Amniotic stem cell (primary cell): Measurements from ENCODE around the gene DNAH9.
A peak's percentile ranks its signal among the peaks of the same experiment; 100 is the strongest.

Source experiments
- DNase-seq: peaks from one replicate; lab custom pipeline; 2025; lab: John Stamatoyannopoulos, UW

The DNAH9 gene

DNA sequence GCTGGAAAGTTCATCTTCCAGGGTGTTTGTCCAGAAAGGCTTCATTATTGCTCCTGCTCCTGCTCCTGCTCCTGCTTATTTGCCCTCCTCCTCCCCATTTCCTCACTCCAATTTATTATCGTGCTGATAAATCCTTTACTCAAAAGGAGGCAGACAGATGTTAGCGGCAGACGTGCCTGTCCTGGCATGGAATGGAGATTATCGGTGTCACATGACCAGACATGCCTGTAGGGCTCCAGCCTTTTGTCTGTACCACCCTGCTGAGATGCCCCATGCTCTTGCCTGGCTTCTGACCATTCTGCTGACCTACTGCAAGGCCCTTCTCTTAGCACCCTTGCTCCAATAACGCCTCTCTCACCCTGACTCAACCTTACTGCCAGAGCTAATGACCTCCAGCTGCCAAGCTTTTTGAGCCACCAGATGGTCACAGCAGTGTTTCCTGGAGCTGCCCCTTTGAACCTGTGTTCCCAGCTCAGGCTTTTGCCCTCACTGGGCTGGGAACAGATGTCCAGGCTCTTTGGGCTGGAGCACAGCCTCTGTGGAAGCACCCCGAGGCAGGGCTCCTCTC lies 12.8 kb downstream of the DNAH9 start:
- DNase-seq, result no peak

DNA sequence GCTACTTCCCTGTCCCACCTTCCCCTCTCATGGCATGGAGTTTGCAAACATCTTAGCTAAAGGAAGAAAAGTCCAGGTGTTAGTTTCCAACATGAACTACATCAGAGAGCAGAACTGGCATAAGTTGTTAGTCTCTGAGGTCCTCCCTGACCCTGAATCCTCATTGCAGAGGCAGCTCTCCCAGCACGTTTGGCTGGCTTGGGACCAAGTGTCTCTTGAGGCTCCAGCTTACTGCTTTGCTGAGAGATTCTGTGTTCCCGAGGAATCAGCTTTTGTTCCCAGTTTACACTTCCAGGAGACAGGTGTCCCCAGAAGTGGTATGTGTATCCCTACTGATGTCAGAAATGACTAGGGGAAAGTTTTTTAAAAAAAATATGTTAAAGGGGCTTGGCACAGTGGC lies 14.7 kb downstream of the DNAH9 start:
- DNase-seq, result no peak

DNA sequence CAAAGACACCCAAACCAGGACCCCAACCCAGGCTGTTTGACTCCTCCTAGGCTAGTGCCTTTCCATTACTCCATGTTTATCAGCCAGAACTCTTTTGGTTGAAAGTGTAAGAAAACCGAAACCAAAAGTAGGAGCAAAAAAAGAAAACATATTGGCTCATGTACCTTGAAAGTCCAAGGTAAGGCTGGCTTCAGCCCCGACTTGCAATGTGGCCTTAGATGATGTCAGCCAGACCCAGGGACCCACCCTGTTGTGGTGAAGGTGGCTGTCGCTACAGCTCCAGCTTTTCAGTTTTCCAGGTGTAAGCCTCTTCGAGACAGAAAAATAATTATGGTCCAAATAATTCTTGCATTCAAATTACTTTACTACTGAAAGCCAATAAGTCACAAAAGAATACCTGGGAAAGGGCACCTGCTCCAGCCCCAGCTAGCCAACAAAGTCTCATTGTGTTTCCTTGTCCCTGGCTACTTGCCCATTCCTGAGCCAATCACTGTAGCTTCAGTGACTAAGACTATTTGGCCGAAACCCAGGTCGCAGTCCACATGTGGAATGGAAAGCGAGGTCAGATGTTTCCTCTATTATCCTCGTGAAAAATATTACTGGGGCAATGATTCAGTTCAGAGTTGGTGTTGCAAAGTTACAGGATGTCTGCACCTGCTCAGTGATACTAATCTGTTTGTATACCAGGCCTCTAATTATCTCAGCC lies 20.7 kb downstream of the DNAH9 start:
- DNase-seq, result no peak

DNA sequence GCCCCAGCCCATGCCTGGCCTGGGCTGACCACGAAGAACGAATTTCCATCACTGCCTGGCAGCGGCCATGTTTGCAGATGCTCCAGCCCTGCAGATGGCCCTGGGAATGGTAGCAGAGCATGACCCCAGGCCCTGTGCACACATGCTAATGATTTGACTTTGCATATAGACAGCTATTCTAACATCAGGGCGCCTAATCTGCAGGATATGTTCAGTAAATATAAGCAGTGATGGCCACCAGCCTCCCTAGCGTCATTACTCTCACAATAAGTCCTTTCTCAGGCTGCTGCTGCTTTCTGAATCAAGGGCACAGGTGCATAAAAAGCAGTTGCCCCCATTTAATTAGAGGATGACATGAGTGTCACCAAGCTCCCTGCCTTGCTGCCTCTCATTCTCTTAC lies 24.2 kb downstream of the DNAH9 start:
- no peak for DNase-seq

DNA sequence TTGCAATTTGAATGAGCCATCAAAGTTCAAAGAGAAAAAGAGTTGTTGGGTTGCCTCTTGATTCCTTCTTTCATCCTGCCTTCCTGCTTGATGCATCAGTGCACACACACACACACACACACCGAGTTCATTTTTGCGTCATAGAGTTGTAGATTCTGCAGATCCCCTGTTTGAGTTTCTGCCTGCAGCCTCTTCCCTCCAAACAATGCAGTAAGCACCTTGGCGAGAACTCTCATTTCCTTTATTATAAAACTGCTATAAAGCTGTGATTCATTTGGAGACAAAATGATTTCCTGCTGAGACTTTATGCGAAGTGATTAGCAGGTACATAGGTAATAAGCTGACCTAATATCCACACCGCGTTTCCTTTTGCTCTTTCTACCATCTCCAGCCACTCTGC lies 26.7 kb downstream of the DNAH9 start:
- no peak for DNase-seq

DNA sequence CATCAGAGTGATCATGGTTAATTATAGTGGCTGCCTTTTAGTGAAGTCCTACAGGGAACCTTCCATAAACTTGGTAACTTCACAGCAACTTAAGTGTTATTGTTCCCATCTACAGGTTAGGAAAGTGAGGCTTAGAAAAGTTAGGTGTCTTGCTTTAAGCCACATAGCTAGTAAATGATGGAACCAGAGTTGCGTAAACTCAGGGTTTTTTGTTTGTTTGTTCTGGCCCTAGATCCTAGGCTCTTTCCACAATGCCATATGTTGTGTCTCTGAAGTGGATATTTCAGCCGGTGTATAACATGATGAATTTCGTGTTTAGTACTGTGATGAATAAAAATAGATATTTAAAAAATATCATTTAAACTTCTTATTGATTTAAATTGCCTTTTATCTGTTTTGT lies 27.6 kb downstream of the DNAH9 start:
- DNase-seq, result no peak

DNA sequence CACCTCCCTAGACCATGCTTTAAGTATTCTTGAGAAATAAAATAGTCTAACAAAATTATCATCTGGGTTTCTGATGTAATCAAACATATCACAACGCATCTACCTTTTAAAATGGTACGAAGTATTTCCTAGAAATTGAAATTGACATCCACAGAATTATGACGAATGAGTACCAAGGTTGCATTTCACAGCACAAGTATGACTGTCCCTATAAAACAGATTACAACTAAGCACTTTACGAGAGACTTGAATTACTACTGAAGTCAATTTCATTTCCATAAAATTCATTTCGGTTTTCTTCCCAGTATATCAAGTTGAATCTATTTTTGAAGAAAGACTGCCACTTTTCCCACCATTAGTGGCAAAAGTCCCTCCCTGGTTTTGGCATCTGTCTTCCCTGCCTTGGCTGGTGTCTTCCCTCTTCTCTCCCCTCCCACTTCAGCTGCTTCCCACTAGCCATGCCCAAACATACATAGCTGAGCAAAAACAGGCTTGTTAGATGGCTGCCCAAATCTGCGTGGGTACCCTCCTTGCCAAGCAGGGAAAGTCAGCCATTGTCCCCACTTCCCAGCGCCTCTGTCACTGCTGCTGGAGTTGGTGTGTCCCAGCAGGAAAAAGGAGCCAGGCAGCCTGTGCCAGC lies 29.2 kb downstream of the DNAH9 start:
- DNase-seq, result no peak

DNA sequence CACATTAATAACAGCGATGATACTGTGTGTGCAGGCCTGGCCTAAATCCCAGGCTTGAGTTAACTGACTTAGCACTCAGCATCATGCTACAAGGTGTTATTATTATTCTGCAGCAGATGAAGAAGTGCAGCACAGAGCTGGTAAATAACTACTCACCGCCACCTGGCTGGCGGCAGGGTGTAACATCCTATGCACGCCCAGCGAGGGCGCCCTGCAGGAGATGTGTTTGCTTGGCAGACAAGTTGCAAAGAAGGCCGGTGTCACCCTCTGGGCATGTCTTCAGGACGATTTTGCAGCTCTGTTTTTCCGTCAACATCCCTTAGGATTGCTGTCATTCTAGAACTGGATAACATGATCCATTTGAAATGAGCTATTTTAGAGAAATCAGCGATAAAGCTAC lies 30.1 kb downstream of the DNAH9 start:
- no peak for DNase-seq

DNA sequence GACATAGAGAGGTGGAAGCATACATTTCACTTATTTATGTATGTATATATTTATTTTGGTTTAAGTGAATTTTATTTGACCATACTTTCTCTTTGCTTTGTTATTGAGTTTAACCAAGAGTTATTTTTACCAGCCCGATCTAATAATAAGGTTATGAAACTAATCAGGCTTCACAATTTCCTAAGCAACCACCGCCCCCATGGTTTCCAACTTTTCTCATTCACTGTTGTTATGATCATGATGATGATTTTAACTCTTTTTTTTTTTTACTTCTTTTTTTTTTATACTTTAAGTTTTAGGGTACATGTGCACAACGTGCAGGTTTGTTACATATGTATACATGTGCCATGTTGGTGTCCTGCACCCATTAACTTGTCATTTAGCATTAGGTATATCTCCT lies 30.6 kb downstream of the DNAH9 start:
- DNase-seq, result no peak

DNA sequence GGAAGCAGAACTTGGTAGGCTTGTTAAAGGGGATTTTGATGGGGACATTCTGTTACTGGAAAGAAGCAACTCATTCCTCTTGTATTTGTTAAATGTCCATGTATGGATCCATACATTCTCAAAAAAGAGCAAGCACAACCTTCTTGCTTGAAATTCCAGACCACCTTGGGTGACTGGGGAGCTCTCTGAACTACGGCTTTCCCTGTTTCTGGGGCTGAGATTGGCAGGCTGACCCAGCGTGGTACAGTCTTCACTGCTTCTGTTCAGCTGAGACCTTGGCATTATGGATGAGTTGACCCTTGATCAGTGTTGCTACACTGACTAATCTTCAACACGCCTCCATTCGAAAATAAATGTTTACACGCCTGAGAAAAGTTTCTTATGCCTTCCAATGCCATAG lies 38.5 kb downstream of the DNAH9 start:
- no peak for DNase-seq

DNA sequence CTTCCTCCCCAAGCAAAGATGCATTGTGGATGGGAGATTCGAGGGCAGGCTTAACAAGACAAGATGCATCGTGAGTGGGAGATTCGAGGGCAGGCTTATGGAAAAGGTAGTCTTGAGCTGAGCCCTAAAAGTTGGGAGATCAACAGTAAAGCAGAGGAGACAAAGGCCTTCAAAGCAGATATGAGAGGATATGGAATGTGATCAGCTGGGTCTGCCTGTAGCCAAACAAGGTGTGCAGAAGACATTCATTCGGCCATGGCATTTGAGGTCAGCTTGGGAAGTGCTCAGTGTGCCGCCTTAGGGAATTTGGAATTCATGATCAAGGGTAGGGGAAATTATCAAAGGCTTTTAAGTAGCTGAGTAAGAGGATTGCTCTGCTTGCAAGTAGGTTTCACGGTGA lies 39.5 kb downstream of the DNAH9 start:
- DNase-seq, result no peak

DNA sequence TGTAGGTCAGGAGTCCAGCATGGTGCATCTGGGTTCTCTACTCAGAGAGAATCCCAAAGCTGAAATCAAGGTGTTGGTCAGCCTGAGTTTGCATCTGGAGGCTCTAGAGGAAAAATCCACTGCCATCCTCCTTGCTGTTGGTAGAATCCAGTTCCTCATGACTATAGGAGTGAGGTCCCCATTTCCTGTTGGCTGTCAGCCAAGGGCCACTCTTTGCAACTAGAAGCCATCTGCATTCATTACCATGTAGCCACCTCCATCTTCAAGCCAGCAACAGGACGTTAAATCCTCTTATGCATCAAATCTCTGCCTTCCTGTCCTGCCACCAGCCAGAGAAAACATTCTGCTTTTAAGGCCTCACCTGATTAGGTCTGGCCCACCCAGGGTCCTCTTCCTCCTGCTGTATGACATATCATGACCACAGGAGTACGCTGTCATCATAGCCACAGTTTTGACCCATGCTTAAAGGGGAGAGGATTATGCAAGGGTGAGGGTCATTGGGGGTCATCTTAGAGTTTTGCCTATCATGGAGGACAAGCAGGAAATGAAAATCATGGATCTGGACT lies 40.5 kb downstream of the DNAH9 start:
- no peak for DNase-seq

DNA sequence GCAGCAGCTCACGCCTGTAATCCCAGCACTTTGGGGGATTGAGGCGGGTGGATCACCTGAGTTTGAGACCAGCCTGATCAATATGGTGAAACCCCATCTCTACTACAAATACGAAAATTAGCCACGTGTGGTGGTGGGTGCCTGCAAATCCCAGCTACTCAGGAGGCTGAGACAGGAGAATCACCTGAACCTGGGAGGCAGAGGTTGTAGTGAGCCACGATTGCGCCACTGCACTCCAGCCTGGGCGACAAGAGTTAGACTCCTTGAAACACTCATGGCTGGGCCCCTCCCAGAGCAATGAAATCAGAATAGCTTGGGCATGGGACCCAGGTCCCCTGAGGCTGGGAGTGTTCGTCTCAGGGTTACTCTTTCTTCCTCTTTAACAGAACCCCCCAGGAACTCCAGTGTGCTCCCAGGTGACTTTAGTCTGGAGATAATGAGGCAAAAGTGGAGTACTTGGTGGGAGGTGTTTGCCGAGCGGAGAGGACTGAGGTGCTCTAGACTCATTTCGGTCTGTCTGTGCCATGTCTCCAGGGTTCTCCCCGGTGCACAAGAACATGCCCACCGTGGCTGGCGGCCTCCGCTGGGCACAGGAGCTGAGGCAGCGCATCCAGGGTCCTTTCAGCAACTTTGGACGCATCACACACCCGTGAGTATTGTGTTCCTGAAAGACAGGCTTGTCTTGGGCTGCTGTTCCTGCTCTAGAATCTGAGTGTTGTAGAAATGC lies 41.6 kb downstream of the DNAH9 start:
- DNase-seq, result no peak

DNA sequence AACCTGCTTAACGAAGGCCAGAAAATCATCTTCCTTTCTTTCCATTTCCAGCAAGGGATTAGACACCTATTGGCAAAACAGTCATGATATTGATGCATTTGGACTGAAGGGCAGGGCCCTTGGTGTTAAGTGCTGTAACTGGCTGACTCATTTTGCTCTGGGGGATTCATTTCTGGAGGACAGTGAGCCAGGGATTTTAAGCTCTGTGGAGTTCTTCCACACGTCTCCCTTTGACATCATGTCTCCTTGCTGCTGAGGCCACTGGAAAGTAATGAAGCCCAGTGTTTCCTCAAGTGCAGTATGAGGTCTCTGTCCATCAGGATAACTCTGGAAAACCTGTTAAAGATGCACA lies 42.2 kb downstream of the DNAH9 start:
- no peak for DNase-seq

DNA sequence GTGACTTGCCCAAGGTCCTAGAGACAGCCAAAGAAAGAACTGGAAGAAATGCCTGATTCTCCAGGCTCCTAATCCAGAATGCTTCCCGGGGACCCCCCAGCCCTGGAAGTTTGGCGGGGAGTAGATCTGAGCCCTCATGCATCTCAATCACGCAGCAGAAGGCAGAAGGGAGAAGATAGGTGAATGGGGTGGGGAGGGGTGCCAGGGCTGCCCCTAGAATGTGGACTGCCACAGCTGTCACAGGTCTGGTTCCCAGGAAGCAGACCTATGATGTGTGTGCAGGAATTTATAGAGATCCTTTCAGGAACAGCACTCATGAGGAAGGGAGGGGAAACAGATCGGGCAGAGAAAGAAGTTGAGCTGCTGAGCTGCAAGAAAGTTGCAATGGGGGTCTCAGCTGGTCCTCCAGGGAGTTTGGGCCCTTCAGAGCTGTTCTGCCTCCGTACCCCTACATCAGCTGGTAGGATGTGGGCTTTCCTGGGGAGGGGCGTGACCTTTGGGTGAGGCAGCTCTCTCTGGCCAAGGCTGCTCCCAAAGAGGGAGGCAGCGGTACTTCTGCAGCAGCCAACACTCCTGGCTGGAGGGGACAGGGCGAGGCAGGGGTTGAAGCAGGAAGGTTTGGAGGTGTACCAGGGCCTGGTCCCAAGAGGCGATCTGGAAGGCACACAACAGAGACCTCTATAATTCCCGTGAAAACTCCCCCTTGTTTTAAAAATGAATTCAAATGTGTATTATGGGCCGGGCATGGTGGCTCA lies 43.4 kb downstream of the DNAH9 start:
- DNase-seq, result no peak

DNA sequence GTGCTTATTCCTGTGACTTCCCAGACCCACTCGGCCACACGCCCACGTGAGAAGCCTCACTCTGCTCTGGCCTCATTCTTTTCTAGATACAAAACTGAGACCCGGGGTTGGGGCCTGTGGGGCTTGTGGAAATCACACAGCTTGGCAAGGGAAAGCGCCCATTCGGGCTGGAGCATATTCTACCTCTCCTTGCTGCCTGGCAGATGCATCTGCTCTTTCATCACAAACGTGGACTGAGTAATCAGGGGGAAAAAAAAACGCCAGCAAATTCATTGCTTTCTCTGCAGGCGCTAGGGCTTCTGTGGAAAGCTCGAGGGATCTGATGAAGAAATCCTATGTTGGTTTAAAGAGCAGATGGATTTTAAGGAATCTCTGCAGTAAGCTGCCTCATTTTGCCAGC lies 44.4 kb downstream of the DNAH9 start:
- no peak for DNase-seq

DNA sequence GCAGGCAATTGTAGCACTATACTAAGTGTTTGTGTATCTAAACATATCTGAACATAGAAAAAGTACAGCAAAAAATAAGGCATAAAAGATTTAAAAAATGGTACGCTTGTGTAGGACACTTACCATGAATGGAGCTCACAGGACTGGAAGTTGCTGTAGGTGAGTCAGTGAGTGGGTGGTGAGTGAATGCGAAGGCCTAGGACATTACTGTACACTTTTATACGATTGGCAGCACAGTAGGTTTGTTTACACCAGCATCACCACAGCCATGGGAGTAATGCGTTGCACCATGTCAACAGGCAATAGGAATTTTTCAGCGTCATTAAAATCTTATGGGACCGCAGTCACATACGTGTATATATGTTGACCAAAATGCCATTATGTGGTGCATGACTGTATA lies 45.6 kb downstream of the DNAH9 start:
- no peak for DNase-seq

DNA sequence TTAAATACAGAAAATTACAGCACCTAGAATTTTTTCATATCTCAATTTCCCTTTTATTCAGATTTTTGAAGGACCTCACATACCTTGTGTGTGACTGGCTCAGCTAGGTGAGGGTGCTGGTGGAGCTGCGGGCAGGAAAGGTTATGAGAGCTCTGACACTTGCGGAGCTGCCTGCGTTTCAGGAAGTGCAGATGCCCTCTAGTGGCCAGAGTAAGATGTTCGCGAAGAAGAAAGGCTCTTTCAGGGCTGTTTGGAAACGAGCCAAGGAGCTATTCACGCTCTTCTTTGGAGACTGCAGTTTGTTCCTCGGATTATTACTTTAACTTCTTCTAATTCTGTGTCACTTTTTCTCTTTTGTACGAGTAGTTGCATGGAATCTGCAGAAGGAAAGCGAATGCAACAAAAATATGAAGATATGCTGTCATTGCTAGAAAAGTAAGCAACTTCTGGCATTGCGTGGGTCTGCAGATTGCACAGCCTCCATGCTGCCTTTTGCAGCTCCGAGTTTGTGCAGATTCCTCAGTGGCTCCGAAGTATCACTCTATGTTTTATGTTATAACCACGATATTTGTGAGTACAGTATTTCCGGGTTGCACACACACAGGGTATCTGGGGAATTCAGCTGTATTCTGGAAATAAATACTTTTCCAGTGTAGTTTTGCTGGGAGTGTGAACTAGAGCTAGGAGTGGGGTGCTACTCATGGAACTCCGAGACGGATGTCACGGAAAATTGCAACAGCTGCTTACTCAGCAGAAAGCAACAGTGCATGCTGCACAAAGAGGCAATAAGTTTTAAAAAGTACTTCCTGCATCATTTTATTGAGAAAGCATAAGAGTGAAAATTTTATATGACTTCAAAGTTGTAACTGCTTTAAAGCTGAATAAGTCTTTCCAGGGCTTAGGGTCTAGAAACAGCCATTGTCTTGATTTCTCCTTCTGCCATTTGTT lies 46.3 kb downstream of the DNAH9 start:
- peak; percentile 6 for DNase-seq

DNA sequence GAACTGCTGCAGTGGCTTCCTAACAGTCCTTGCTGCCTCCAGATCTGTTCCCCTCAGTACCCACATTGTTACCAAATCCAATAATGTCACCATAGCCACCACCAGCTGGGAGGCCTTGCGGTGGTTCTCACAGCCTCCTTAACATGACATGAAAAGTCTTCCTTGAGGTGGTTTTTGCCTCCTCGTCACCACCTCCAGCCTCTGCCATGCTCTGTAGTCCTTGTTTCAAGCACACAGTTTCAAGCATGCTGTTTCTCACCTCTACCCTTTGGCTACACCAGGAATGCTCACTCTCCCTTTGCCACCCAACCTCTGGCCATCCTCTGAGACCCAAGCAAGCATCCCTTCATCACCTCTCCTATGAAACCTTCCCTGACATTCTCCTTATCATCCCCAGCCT lies 47.2 kb downstream of the DNAH9 start:
- DNase-seq, result no peak

DNA sequence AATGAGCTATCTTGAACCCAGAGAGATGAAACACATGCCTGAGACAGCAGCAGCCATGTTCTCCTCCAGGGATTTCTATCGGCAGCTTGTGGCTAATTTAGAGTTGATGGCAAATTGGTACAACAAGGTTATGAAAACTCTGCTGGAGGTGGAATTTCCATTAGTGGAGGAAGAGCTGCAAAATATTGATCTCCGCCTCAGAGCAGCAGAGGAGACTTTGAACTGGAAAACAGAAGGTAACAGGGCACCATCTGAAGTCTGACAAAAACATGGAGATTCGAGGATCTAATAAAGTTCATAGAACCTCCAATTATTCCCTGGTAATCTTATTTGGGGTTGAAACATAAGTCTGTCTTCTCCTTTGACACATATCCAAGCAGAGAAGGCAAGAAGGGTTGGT lies 52.8 kb downstream of the DNAH9 start:
- no peak for DNase-seq

DNA sequence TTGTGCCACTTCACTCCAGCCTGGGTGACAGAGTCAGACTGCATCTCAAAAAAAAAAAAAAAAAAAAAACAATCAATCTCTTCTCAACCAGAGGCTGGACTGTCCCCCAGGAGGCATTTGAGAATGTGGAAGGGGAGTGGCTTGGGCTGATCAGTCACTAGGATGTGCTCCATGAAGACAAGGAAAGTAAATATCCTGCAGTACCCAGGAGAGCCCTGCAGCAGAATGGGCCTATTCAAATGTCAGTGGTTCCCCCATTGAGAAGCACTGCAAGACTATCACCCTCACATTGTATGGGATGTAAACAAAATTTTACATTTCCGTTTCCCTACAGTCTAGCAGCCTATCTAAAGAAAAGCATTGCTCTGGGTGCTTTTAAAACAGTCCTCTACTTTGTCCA lies 70.3 kb downstream of the DNAH9 start:
- no peak for DNase-seq
